K562 (cell line): ENCODE measurements around the gene BCL7B. TPM values are rescaled to one million over a fixed set of nuclear protein-coding genes. Genes with fewer than 3 reads are reported as not detected.
"Not testable (repeated sequence)": the region's sequence is repeated elsewhere in the genome, so short reads cannot be mapped to it uniquely, and the experiment has no call there.

Experiments
- ATAC-seq: fragments of 200-7000 bp; cut with Tn5 transposase; 3 replicates; pipeline ENCODE4 v1.9.1; 2020; ENCODE audit warnings: moderate library complexity
- BruUV-seq: library from RNA; stranded (reverse); fragments of 400-500 nt; replicated peaks from 2 replicates; lab custom pipeline; 2021; lab: Mats Ljungman, UMichigan
- CTCF ChIA-PET: fragments of 300-600 bp; formaldehyde crosslinking; extraction: SDS; loops from one replicate; lab custom pipeline; 2021; ENCODE audit warnings: low intra/inter-chr PET ratio; lab: Yijun Ruan, JAX
- POLR2A ChIA-PET: fragments of 300-600, 350-650 bp; sonication (Branson Sonifier 250); formaldehyde crosslinking; extraction: SDS; loops from one replicate; lab custom pipeline; 2021; ENCODE audit warnings: antibody characterized with exemption, inconsistent platforms; lab: Yijun Ruan, JAX
- DNase-seq, 4 experiments: peaks; one replicate each; pipeline versions ENCODE4 v3.0.0 to v3.0.0-alpha.2; 2011 to 2018; ENCODE audit warnings: low spot score in 3 of 4, mixed read lengths in 3 of 4; ENCODE audit errors: extremely low read depth in 1 of 4
- FAIRE-seq: peaks from 2 replicates; lab custom pipeline; 2011; peaks lifted over from hg19 to GRCh38; lab: Jason Lieb, UNC
- H2AFZ ChIP-seq: 2 replicates; pipeline ENCODE4 v1.6.0; 2011; ENCODE audit warnings: low read depth, low read length, control low read depth, inconsistent platforms
- H3K27ac ChIP-seq: fragments of 200-600 bp; 3 replicates; pipeline ENCODE4 v1.8.0; 2011; ENCODE audit warnings: low read depth, mild to moderate bottlenecking, control low read depth, inconsistent platforms, low read length, moderate library complexity, mixed read lengths; ENCODE audit errors: extremely low read depth
- H3K27me3 ChIP-seq, 2 experiments: fragments of 300-600 bp in 1 of 2; 2 replicates in 1 of 2; 3 replicates in 1 of 2; pipeline versions ENCODE4 v1.6.0 to v1.8.0; 2011; ENCODE audit warnings: inconsistent platforms in 2 of 2, low read length in 2 of 2, mild to moderate bottlenecking in 1 of 2, mixed read lengths in 1 of 2, moderate library complexity in 1 of 2; ENCODE audit not compliant: control insufficient read depth in 2 of 2, insufficient read depth in 2 of 2
- H3K36me3 ChIP-seq: fragments of 300-600 bp; 3 replicates; pipeline ENCODE4 v1.8.0; 2011; ENCODE audit warnings: mild to moderate bottlenecking, low read length, inconsistent platforms; ENCODE audit not compliant: control insufficient read depth, insufficient read depth
- H3K4me1 ChIP-seq, 2 experiments: fragments of 200-600 bp in 1 of 2; replicated peaks in 1 of 2; 2 replicates in 1 of 2; 3 replicates in 1 of 2; pipeline versions ENCODE4 v1.5.1 to v1.8.0; 2011; ENCODE audit warnings: inconsistent platforms in 2 of 2, low read length in 2 of 2, mild to moderate bottlenecking in 1 of 2, mixed read lengths in 1 of 2, moderate library complexity in 1 of 2; ENCODE audit not compliant: control insufficient read depth in 2 of 2, insufficient read depth in 2 of 2
- H3K4me2 ChIP-seq: 2 replicates; pipeline ENCODE4 v1.6.1; 2011; ENCODE audit warnings: low read length, control low read depth, inconsistent platforms, mixed read lengths; ENCODE audit not compliant: insufficient read depth
- H3K4me3 ChIP-seq: fragments of 200-600 bp; sonication (generic), shearing (Covaris generic); 2 replicates; pipeline ENCODE4 v1.5.1; 2016; ENCODE audit warnings: control low read depth, inconsistent platforms
- H3K79me2 ChIP-seq: fragments of 200-600 bp; 3 replicates; pipeline ENCODE4 v1.8.0; 2011; ENCODE audit warnings: low read length, inconsistent platforms; ENCODE audit not compliant: control insufficient read depth, insufficient read depth
- H3K9ac ChIP-seq, 2 experiments: 2 replicates each; pipeline versions ENCODE4 v1.6.0 to v1.6.1; 2011; ENCODE audit warnings: low read depth in 2 of 2, low read length in 2 of 2, control low read depth in 1 of 2, inconsistent platforms in 1 of 2, mild to moderate bottlenecking in 1 of 2, mixed read lengths in 1 of 2; ENCODE audit not compliant: insufficient read depth in 1 of 2
- H3K9me1 ChIP-seq: one replicate; pipeline ENCODE4 v1.6.0; 2011; ENCODE audit warnings: inconsistent platforms, mild to moderate bottlenecking, low read length, moderate library complexity; ENCODE audit not compliant: control insufficient read depth, insufficient read depth
- H3K9me3 ChIP-seq: replicated peaks from 2 replicates; pipeline ENCODE4 v1.5.1; 2011; ENCODE audit warnings: low read depth, low read length, inconsistent platforms; ENCODE audit not compliant: control insufficient read depth, insufficient read depth
- H4K20me1 ChIP-seq: replicated peaks from 2 replicates; pipeline ENCODE4 v1.6.1; 2011; ENCODE audit warnings: low read length, inconsistent platforms, mixed read lengths; ENCODE audit not compliant: control insufficient read depth, insufficient read depth
- ARNT ChIP-seq, 2 experiments: fragments of 450-650 bp; IDR thresholded peaks; 2 replicates each; pipeline ENCODE4 v1.6.1; 2016; ENCODE audit warnings: mild to moderate bottlenecking in 1 of 2
- ELF2 ChIP-seq: fragments of 250-450 bp; sonication (Bioruptor Pico); IDR thresholded peaks from 2 replicates; pipeline ENCODE4 v1.5.0; 2021; ENCODE audit warnings: mild to moderate bottlenecking
- KDM1A ChIP-seq, 2 experiments: fragments of 450-650 bp; IDR thresholded peaks; 2 replicates each; pipeline ENCODE4 v1.6.1; 2016; ENCODE audit warnings: mild to moderate bottlenecking in 2 of 2
- NFIC ChIP-seq: fragments of 450-650 bp; IDR thresholded peaks from 2 replicates; pipeline ENCODE4 v1.6.1; 2017; ENCODE audit warnings: mild to moderate bottlenecking, inconsistent platforms
- POLR2A ChIP-seq: fragments of 450-650 bp; conservative IDR thresholded peaks from 2 replicates; pipeline ENCODE4 v1.6.1; 2016
- POLR2G ChIP-seq: fragments of 200-400 bp; formaldehyde crosslinking; IDR thresholded peaks from 2 replicates; pipeline ENCODE4 v1.6.1; 2017; ENCODE audit warnings: low read depth, mild to moderate bottlenecking, antibody characterized with exemption, low read length, moderate library complexity
- ZNF121 ChIP-seq: sonication (generic); formaldehyde crosslinking; conservative IDR thresholded peaks from 2 replicates; pipeline ENCODE4 v1.8.0; 2022; ENCODE audit warnings: missing genetic modification reagents
- WGBS: fragments of 100-300 bp; shearing (Covaris generic); methylation state at CpG from one replicate; pipeline ENCODE4 v1.1.6; 2016; ENCODE audit warnings: low coverage, mixed read lengths; ENCODE audit not compliant: insufficient coverage; ENCODE audit errors: missing lambda C conversion rate; 5-methylcytosine and 5-hydroxymethylcytosine counted together
- in situ Hi-C: fragments of 300-500 bp; cut with MboI; formaldehyde crosslinking; loops from 4 replicates; pipeline ENCODE4 v1.15.0; 2018; ENCODE audit warnings: inconsistent platforms, mixed read lengths
- intact Hi-C: fragments of 100-400 bp; cut with micrococcal nuclease; formaldehyde crosslinking; loops from 2 replicates; pipeline ENCODE4 v1.14.2; 2022
- polyA plus RNA-seq, 8 experiments: library from polyadenylated mRNA; depleted of rRNA in 4 of 8; stranded (reverse) in 5 of 8; unstranded in 3 of 8; fragments of >200 nt; fragmentation: Nextera tagmentation in 2 of 8; fragmentation: Illumina TruSeq in 1 of 8; extraction: Ambion mirVana in 2 of 8; extraction: Trizol in 1 of 8; gene quantifications; 2 replicates each; pipeline versions ENCODE4 v1.2.1 to v1.2.3, GENCODE V29; 2011 to 2014; ENCODE audit warnings: inconsistent platforms in 1 of 8, missing spikeins in 1 of 8
- total RNA-seq, 7 experiments: library from RNA; depleted of rRNA in 6 of 7; stranded (reverse); fragments of >200 nt in 6 of 7; fragmentation: Illumina TruSeq in 2 of 7; extraction: Trizol in 2 of 7; gene quantifications; 2 replicates each; pipeline versions ENCODE4 v1.2.1 to v1.2.3, GENCODE V29; 2011 to 2021; ENCODE audit warnings: low replicate concordance in 1 of 7

Gene BCL7B
- total and polyA plus RNA-seq, 9 of the 15 experiments (the other 6 are each of a cell fraction or from before 2014, with no cell fraction given): 10.0 to 73.2 (median 32.9) TPM

- no TSS peak for BruUV-seq
- in situ Hi-C loops: no loop called here
Observed at GRCh38 chr7:73567140-73567539, 9.7 kb upstream of the BCL7B start.

GRCh38 chr7:73566431-73566830 lies 8.9 kb upstream of the BCL7B start:
- peaks cover 21% of the 10 kb centered on the region for H4K20me1 ChIP-seq
- H3K4me2 ChIP-seq, H3K27ac ChIP-seq, BruUV-seq, H3K4me3 ChIP-seq, in situ Hi-C loops, H2AFZ ChIP-seq, H3K79me2 ChIP-seq, intact Hi-C loops, DNase-seq, H3K27me3 ChIP-seq, FAIRE-seq, ATAC-seq, H3K9ac ChIP-seq, CTCF ChIA-PET, H3K9me3 ChIP-seq, H3K9me1 ChIP-seq: not testable (repeated sequence)
- H3K36me3 ChIP-seq: peaks cover 27% of the 10 kb centered on the region
- peaks cover 22 to 28% of the 10 kb centered on the region in 2 experiments for H3K4me1 ChIP-seq
- POLR2A ChIA-PET: interaction anchor here (0.6 to 5.3 kb wide), 6 partner anchors 10 to 112 kb away, joined by 3 to 72 read pairs (median 4); partner anchors contain the start of genes BAZ1B and TBL2
- TF ChIP-seq POLR2A: 0 out of 2 replicates have a peak, but pooled peaks have one; percentile 32
- TF ChIP-seq ELF2 (CRISPR knock-in tag): 0 out of 2 replicates have a peak, but pooled peaks have one; percentile 40
- TF ChIP-seq ARNT (IDR thresholded peaks at IDR 0.05): 0 out of 4 replicates have a peak, but pooled peaks of 1 of the 2 experiments have one; percentile 23
- TF ChIP-seq KDM1A (IDR thresholded peaks at IDR 0.05): 0 out of 4 replicates have a peak, but pooled peaks of 1 of the 2 experiments have one; percentile 20

More at GRCh38 chr7:73567140-73567539, 9.7 kb upstream of the BCL7B start:
- no peak overlapping the region for H3K9ac ChIP-seq
- peaks cover 34% of the 10 kb centered on the region for H3K36me3 ChIP-seq
- 56% methylated on average over 4 of the region's 4 CpGs for WGBS
- POLR2A ChIA-PET: interaction anchor here (0.9 to 5.3 kb wide), 6 partner anchors 7 to 144 kb away, joined by 3 to 72 read pairs (median 4); partner anchors contain the start of genes BAZ1B and TBL2
- no peaks in the 10 kb centered on the region for H3K27me3 ChIP-seq
- no peak overlapping the region for H3K27ac ChIP-seq
- CTCF ChIA-PET: no interaction called here
- no peak overlapping the region for H2AFZ ChIP-seq
- no peak overlapping the region for H3K4me3 ChIP-seq
- ATAC-seq (no peak), DNase-seq (no peak), FAIRE-seq (no peak)
- H3K79me2 ChIP-seq: peaks cover 8% of the 10 kb centered on the region; the same call in 2 of the 3 replicates
- H4K20me1 ChIP-seq: peaks cover 21% of the 10 kb centered on the region
- peak; percentile 36 for TF ChIP-seq ZNF121 (CRISPR knock-in tag)
- TF ChIP-seq NFIC: no peak
- 0 out of 2 replicates have a peak, but pooled peaks have one; percentile 36 for TF ChIP-seq POLR2G
- peaks cover 17 to 22% of the 10 kb centered on the region in 2 experiments for H3K4me1 ChIP-seq
- intact Hi-C loops: no loop called here
- H3K9me3 ChIP-seq: no peaks in the 10 kb centered on the region
- no peak overlapping the region for H3K4me2 ChIP-seq
- H3K9me1 ChIP-seq: no peaks in the 10 kb centered on the region
